NK-92 (cell line): Measurements from ENCODE around the gene LNPEP.

Experiments used
- DNase-seq: peaks from one replicate; lab custom pipeline; 2025; ENCODE audit not compliant: unreplicated experiment; lab: John Stamatoyannopoulos, UW

Gene LNPEP

GRCh38 chr5:96935559-96936430 is at the start of gene LNPEP:
TSS of gene LNPEP (plus strand) at chr5:96936080. CDS start at chr5:96936156, 76 bp downstream.
- DNase-seq: peak; percentile 63

GRCh38 chr5:96893342-96893741 is 42.5 kb upstream of the LNPEP start:
- DNase-seq: no peak

- DNase-seq: no peak
Observed at GRCh38 chr5:96896276-96896675, 39.6 kb upstream of the LNPEP start.

- no peak for DNase-seq
Observed at GRCh38 chr5:96896806-96897205, 39.1 kb upstream of the LNPEP start.

- no peak for DNase-seq
Observed at GRCh38 chr5:96901384-96901783, 34.5 kb upstream of the LNPEP start.

- DNase-seq: no peak
Observed at GRCh38 chr5:96901841-96902240, 34.0 kb upstream of the LNPEP start.

- DNase-seq: no peak
Observed at GRCh38 chr5:96902876-96903275, 33.0 kb upstream of the LNPEP start.

- no peak for DNase-seq
Observed at GRCh38 chr5:96903300-96903699, 32.6 kb upstream of the LNPEP start.

- no peak for DNase-seq
Observed at GRCh38 chr5:96904054-96904931, 31.6 kb upstream of the LNPEP start.

GRCh38 chr5:96905864-96906263 is 30.0 kb upstream of the LNPEP start:
- DNase-seq: no peak

GRCh38 chr5:96909003-96909402 is 26.9 kb upstream of the LNPEP start:
- DNase-seq: no peak

GRCh38 chr5:96909435-96909834 is 26.4 kb upstream of the LNPEP start:
- no peak for DNase-seq

- DNase-seq: no peak
Observed at GRCh38 chr5:96911139-96911538, 24.7 kb upstream of the LNPEP start.

GRCh38 chr5:96913233-96913632 is 22.6 kb upstream of the LNPEP start:
- DNase-seq: no peak

GRCh38 chr5:96919754-96920197 is 16.1 kb upstream of the LNPEP start:
- DNase-seq: no peak

GRCh38 chr5:96920744-96921355 is 15.0 kb upstream of the LNPEP start:
- no peak for DNase-seq

GRCh38 chr5:96922499-96923244 is 13.2 kb upstream of the LNPEP start:
- DNase-seq: no peak

- DNase-seq: no peak
Observed at GRCh38 chr5:96924016-96924443, 11.8 kb upstream of the LNPEP start.

- DNase-seq: no peak
Observed at GRCh38 chr5:96926276-96926675, 9.6 kb upstream of the LNPEP start.

GRCh38 chr5:96927008-96927407 is 8.9 kb upstream of the LNPEP start:
- DNase-seq: no peak
